ENCODE measurements around the gene NTSR1.

GRCh38 chr20:62712606-62713005 is 4.0 kb downstream of the NTSR1 start:
- TF ChIP-seq POLR2AphosphoS5 (IDR thresholded peaks at IDR 0.05; ENCODE audit: low read depth, low read length) = no peak
- TF ChIP-seq POLR2A (IDR thresholded peaks at IDR 0.05; ENCODE audit: low read depth, low read length) = no peak
- TF ChIP-seq SPI1 (IDR thresholded peaks at IDR 0.05; ENCODE audit: low read depth, low read length) = no peak
- no peak for TF ChIP-seq POU2F2 (IDR thresholded peaks at IDR 0.05; ENCODE audit: low read depth, low read length)
- TF ChIP-seq TAF1 (IDR thresholded peaks at IDR 0.05; ENCODE audit: low read depth, low read length) = no peak

Data from GM12891 (cell line).